Tibial artery (tissue), 4 donors: ENCODE measurements around the gene URB2.
A peak's percentile ranks its signal among the peaks of the same experiment; 100 is the strongest.

ENCODE experiments used
- DNase-seq, 2 donors: peaks; one replicate each; pipeline ENCODE4 v3.0.0-alpha.2; 2019
- H3K27ac ChIP-seq, 2 donors: fragments of 200-600 bp; sonication (generic) in 1 of 2; 1 replicate in 1 of 2; 2 replicates in 1 of 2; pipeline ENCODE4 v1.5.1; 2018 to 2019; ENCODE audit warnings: mild to moderate bottlenecking in 1 of 2
- H3K27me3 ChIP-seq, 2 donors: fragments of 200-600 bp; sonication (generic) in 1 of 2; one replicate each; pipeline versions ENCODE4 v1.5.1 to v1.6.0; 2016 to 2019
- H3K36me3 ChIP-seq, 3 donors: fragments of 200-600 bp; sonication (generic) in 2 of 3; one replicate each; pipeline ENCODE4 v1.5.1; 2016 to 2019; ENCODE audit warnings: mild to moderate bottlenecking in 2 of 3
- H3K4me1 ChIP-seq, 4 donors: fragments of 200-600 bp; sonication (generic) in 2 of 4; 1 replicate in 3 of 4; 2 replicates in 1 of 4; pipeline ENCODE4 v1.5.1; 2016 to 2019
- H3K4me3 ChIP-seq, 2 donors: fragments of 200-600 bp; sonication (generic) in 1 of 2; 1 replicate in 1 of 2; 2 replicates in 1 of 2; pipeline ENCODE4 v1.5.1; 2018 to 2019; ENCODE audit warnings: mild to moderate bottlenecking in 2 of 2
- H3K9me3 ChIP-seq, 3 donors: fragments of 200-600 bp; sonication (generic) in 1 of 3; one replicate each; pipeline ENCODE4 v1.5.1; 2016 to 2019
- CTCF ChIP-seq, 2 experiments: fragments of 200-600 bp in 1 of 2; fragments of 450-650 bp in 1 of 2; IDR thresholded peaks; one replicate each; pipeline ENCODE4 v1.5.1; 2017 to 2019; ENCODE audit warnings: antibody characterized with exemption in 2 of 2, mild to moderate bottlenecking in 1 of 2, moderate library complexity in 1 of 2
- intact Hi-C: fragments of 100-400 bp; cut with DNase I; formaldehyde crosslinking; loops from one replicate; pipeline ENCODE4 v1.15.0; 2023; ENCODE audit warnings: low total_unique reads

The URB2 gene

DNA sequence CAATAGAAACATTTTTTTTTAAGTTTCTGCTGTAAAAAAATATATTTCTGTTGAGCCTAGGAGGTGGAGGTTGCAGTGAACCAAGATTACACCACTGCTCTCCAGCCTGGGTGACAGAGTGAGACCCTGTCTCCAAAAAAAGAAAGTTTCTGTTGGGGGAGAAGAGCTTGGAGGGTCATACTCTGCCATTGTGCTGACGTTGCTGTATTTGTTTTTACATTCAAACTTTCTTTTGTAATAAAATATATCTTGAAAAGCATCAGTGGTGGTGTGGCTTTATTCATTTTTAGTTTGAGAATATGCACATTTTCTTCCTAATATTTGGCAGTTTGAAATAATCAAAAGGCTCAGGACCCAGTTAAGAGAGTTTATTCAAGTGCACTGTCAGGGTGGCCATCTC, 64.6 kb downstream of the URB2 start:
- Histone ChIP-seq H3K4me1 (no peaks in the 10 kb centered on the region), H3K4me3 (no peak overlapping the region), H3K36me3 (no peaks in the 10 kb centered on the region), H3K27ac (no peak overlapping the region), H3K9me3 (no peaks in the 10 kb centered on the region), H3K27me3 (peaks cover 0 to 2% of the 10 kb centered on the region in 2 donors)
- no peak for TF ChIP-seq CTCF (IDR thresholded peaks at IDR 0.05)
- DNase-seq, result no peak
- intact Hi-C loops, result no loop called here

GRCh38 chr1:229691362-229691761, 65.3 kb downstream of the URB2 start:
- Histone ChIP-seq H3K9me3 (no peaks in the 10 kb centered on the region), H3K4me1 (no peaks in the 10 kb centered on the region), H3K27me3 (peaks cover 0 to 2% of the 10 kb centered on the region in 2 donors), H3K27ac (no peak overlapping the region), H3K4me3 (no peak overlapping the region), H3K36me3 (no peaks in the 10 kb centered on the region)
- intact Hi-C loops, result no loop called here
- DNase-seq, result no peak
- TF ChIP-seq CTCF (IDR thresholded peaks at IDR 0.05), result no peak

- no peaks in the 10 kb centered on the region for H3K9me3 ChIP-seq
- no peak for TF ChIP-seq CTCF (IDR thresholded peaks at IDR 0.05)
- intact Hi-C loops, result no loop called here
- H3K27ac ChIP-seq, result no peak overlapping the region
- DNase-seq, result no peak
- H3K4me3 ChIP-seq, result no peak overlapping the region
- H3K27me3 ChIP-seq, result peaks cover 0 to 2% of the 10 kb centered on the region in 2 donors
- H3K36me3 ChIP-seq, result no peaks in the 10 kb centered on the region
- no peaks in the 10 kb centered on the region for H3K4me1 ChIP-seq
Measured at GRCh38 chr1:229693129-229693900, 67.3 kb downstream of the URB2 start.

DNA sequence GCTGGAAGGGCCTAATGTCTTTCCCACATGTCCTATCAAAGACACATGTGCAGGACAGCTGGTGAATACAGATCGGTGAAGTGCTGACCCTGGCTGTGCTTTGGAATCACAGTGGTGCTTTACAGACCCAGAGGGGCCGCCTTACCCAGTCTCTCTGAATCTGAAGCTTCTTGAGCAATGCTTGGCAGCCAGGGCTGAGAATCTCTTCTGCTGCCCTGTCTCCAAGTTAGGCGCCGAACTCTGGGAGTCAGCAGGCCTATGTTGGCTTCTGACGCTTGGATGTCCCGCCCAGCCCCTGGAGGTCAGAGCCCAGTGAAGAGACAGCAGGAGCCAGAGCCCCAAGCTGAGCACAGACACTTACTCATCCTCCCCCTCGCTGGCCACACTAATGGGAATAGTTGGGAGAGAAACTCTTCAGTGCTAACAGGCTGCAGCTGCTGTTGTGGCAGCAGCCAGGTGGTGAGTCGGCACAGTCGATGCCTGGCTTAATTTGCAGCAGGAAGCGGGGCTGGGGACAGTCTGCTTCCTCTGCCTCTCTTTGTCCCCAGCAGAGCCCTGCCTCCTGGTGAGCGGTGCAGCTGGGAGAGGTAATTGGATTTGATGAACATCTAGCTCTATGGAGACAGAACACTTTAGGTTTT, 68.1 kb downstream of the URB2 start:
- intact Hi-C loops, result no loop called here
- Histone ChIP-seq H3K4me3 (no peak overlapping the region), H3K36me3 (no peaks in the 10 kb centered on the region), H3K27me3 (peaks cover 0 to 2% of the 10 kb centered on the region in 2 donors), H3K9me3 (no peaks in the 10 kb centered on the region), H3K4me1 (no peaks in the 10 kb centered on the region), H3K27ac (no peak overlapping the region)
- peak; percentile 75 to 81 for DNase-seq
- TF ChIP-seq CTCF (IDR thresholded peaks at IDR 0.05), result no peak

- H3K27me3 ChIP-seq, result no peaks in the 10 kb centered on the region
- DNase-seq, result no peak
- intact Hi-C loops, result no loop called here
- no peaks in the 10 kb centered on the region for H3K9me3 ChIP-seq
- no peak overlapping the region for H3K27ac ChIP-seq
- H3K4me3 ChIP-seq, result no peak overlapping the region
- no peaks in the 10 kb centered on the region for H3K36me3 ChIP-seq
- H3K4me1 ChIP-seq, result peaks cover 0 to 11% (median 3%) of the 10 kb centered on the region in 4 donors
- no peak for TF ChIP-seq CTCF (IDR thresholded peaks at IDR 0.05)
Measured at GRCh38 chr1:229696385-229696784, 70.3 kb downstream of the URB2 start.
